ENCODE results near the gene SLC9C2. TPM values are rescaled to one million over a fixed set of nuclear protein-coding genes. Genes with fewer than 3 reads are reported as not detected.

The SLC9C2 gene
- polyA plus RNA-seq, 3 donors, result not detected

GRCh38 chr1:173507847-173508209 is 95.0 kb downstream of the SLC9C2 start:
- WGBS (ENCODE audit: insufficient coverage), result 100% methylated on average over 3 of the region's 3 CpGs
- H3K27me3 ChIP-seq (ENCODE audit: control insufficient read depth in 2 of 2, insufficient read depth in 2 of 2, low read length in 2 of 2), result no peaks in the 10 kb centered on the region
- Mint-ChIP-seq H3K4me3 (no peak overlapping the region), H3K4me1 (no peaks in the 10 kb centered on the region), H3K9me3 (peaks cover 0 to 2% (median 0%) of the 10 kb centered on the region in 7 donors), H3K27ac (no peak overlapping the region), H3K36me3 (no peaks in the 10 kb centered on the region), H3K27me3 (ENCODE audit: low read depth in 3 of 3) (peaks cover 0 to 3% (median 0%) of the 10 kb centered on the region in 3 donors)
- no peak for TF ChIP-seq CTCF (IDR thresholded peaks at IDR 0.05)
- no peaks in the 10 kb centered on the region for H4K20me1 ChIP-seq (ENCODE audit: insufficient read depth, low read length)
- no peak overlapping the region for H3K4me2 ChIP-seq (replicated peaks; ENCODE audit: extremely low read depth, low read length, poor library complexity, severe bottlenecking)
- no peaks in the 10 kb centered on the region for H3K4me1 ChIP-seq (ENCODE audit: control insufficient read depth in 1 of 2, insufficient read depth in 2 of 2, low read length in 2 of 2)
- H3K4me3 ChIP-seq (replicated peaks in 1 of 3; ENCODE audit: low read depth in 2 of 3, low read length in 3 of 3), result no peak overlapping the region
- no peaks in the 10 kb centered on the region for H3K36me3 ChIP-seq (replicated peaks in 1 of 2; ENCODE audit: control insufficient read depth in 1 of 2, insufficient read depth in 2 of 2, low read length in 2 of 2)
- no peak overlapping the region for H3K9ac ChIP-seq (ENCODE audit: insufficient read depth, low read length, poor library complexity, severe bottlenecking)
- H3K27ac ChIP-seq (ENCODE audit: low read depth in 1 of 2, low read length in 2 of 2), result no peak overlapping the region
- no peaks in the 10 kb centered on the region for H3K9me3 ChIP-seq (replicated peaks in 1 of 2; ENCODE audit: control insufficient read depth in 1 of 2, insufficient read depth in 1 of 2, low read length in 2 of 2)
- no peak overlapping the region for H2AFZ ChIP-seq (ENCODE audit: insufficient read depth, low read depth, low read length, poor library complexity, severe bottlenecking)
- no peak for DNase-seq
- intact Hi-C loops (cut with micrococcal nuclease), result no loop called here
- H3K79me2 ChIP-seq (ENCODE audit: insufficient read depth, low read length), result no peaks in the 10 kb centered on the region

- TF ChIP-seq CTCF (IDR thresholded peaks at IDR 0.05), result no peak
- Histone ChIP-seq H3K4me3 (replicated peaks in 1 of 3; ENCODE audit: low read depth in 2 of 3, low read length in 3 of 3) (no peak overlapping the region), H3K27me3 (ENCODE audit: control insufficient read depth in 2 of 2, insufficient read depth in 2 of 2, low read length in 2 of 2) (no peaks in the 10 kb centered on the region), H3K9ac (ENCODE audit: insufficient read depth, low read length, poor library complexity, severe bottlenecking) (no peak overlapping the region), H3K9me3 (replicated peaks in 1 of 2; ENCODE audit: control insufficient read depth in 1 of 2, insufficient read depth in 1 of 2, low read length in 2 of 2) (no peaks in the 10 kb centered on the region), H4K20me1 (ENCODE audit: insufficient read depth, low read length) (no peaks in the 10 kb centered on the region), H2AFZ (ENCODE audit: insufficient read depth, low read depth, low read length, poor library complexity, severe bottlenecking) (no peak overlapping the region), H3K27ac (ENCODE audit: low read depth in 1 of 2, low read length in 2 of 2) (no peak overlapping the region), H3K4me1 (ENCODE audit: control insufficient read depth in 1 of 2, insufficient read depth in 2 of 2, low read length in 2 of 2) (no peaks in the 10 kb centered on the region), H3K36me3 (replicated peaks in 1 of 2; ENCODE audit: control insufficient read depth in 1 of 2, insufficient read depth in 2 of 2, low read length in 2 of 2) (no peaks in the 10 kb centered on the region), H3K79me2 (ENCODE audit: insufficient read depth, low read length) (no peaks in the 10 kb centered on the region), H3K4me2 (replicated peaks; ENCODE audit: extremely low read depth, low read length, poor library complexity, severe bottlenecking) (no peak overlapping the region)
- WGBS (ENCODE audit: insufficient coverage), result 87% methylated on average over 3 of the region's 3 CpGs
- H3K27ac Mint-ChIP-seq, result no peak overlapping the region
- H3K9me3 Mint-ChIP-seq, result peaks cover 0 to 2% (median 0%) of the 10 kb centered on the region in 7 donors
- H3K4me1 Mint-ChIP-seq, result no peaks in the 10 kb centered on the region
- no peaks in the 10 kb centered on the region for H3K36me3 Mint-ChIP-seq
- intact Hi-C loops (cut with micrococcal nuclease), result no loop called here
- H3K4me3 Mint-ChIP-seq, result no peak overlapping the region
- DNase-seq, result no peak
- H3K27me3 Mint-ChIP-seq (ENCODE audit: low read depth in 3 of 3), result peaks cover 0 to 3% (median under 1%) of the 10 kb centered on the region in 3 donors
These were observed 95.5 kb downstream of the SLC9C2 start for GRCh38 chr1:173507205-173507846.
